ENCODE data around the gene VSIR.

- no peak for TF ChIP-seq CTCF (IDR thresholded peaks at IDR 0.05)
- TF ChIP-seq EP300 (IDR thresholded peaks at IDR 0.05) = no peak
- no peak for TF ChIP-seq POLR2A (IDR thresholded peaks at IDR 0.05)
- TF ChIP-seq POLR2AphosphoS5 (IDR thresholded peaks at IDR 0.05) = no peak
Observed at GRCh38 chr10:71818674-71819260, 45.4 kb upstream of the VSIR start.
